K562 treated with DMSO at 1 percent for 12 hours (cell line): Measurements from ENCODE around the gene CHST14. TPM values are rescaled to one million over a fixed set of nuclear protein-coding genes. Genes with fewer than 3 reads are reported as not detected.

Source experiments
- total RNA-seq: library from RNA; unstranded; fragments of 300-600 nt; gene quantifications from 2 replicates; pipeline ENCODE4 v1.2.3, GENCODE V29; 2022; ENCODE audit not compliant: insufficient read depth

The CHST14 gene, protein sequence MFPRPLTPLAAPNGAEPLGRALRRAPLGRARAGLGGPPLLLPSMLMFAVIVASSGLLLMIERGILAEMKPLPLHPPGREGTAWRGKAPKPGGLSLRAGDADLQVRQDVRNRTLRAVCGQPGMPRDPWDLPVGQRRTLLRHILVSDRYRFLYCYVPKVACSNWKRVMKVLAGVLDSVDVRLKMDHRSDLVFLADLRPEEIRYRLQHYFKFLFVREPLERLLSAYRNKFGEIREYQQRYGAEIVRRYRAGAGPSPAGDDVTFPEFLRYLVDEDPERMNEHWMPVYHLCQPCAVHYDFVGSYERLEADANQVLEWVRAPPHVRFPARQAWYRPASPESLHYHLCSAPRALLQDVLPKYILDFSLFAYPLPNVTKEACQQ
- 10.8 and 15.0 TPM in 2 replicates for total RNA-seq

GRCh38 chr15:40470423-40471104 lies at the start of gene CHST14:
TSS of gene CHST14 (plus strand) at chr15:40470984. CDS start at chr15:40471214, 230 bp downstream.

DNA sequence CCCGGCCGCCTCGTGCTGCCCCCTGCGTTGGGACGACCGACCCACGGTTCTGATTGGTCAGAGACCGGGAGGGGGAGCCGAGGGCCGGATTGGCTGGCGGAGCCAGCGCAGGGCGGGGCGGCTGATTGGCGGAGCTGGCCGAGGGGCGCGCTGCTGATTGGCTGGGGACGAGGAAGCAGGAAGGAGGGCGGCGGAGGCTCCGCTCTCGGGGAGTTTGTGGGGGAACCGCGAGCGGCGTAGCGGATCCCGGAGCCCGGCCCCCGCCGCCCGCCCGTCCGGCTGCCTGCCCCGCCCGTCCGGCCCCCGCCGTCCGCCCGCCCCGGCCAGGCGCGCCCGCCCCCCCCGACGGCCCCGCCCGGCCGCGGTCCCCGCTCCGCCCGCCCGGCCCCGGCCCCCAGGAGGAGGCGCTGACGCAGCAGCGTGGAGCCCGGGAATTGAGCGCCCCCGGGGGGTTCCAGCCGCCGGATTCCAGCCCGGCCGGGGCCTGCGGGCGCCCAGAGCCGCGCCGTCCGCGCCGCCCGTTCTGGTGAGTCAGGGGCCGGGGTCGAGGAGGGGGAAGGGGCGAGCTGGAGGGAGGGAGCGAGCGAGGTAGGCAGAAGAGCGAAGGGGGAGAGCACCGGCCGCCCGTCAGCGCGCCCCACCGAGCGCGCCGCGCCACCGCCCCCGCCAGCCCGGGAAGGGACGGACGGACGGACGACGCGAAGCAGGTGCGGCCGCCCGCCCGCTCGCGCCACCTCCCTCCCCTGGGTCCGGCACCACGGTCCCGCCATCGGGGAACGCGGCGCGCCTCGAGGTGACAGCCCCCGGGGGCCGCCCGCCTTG lies 29.8 kb upstream of the CHST14 start, which contains the start of gene BAHD1:
BAHD1 (plus strand) TSS at position 211 of the 822 bp plus-strand sequence. CDS start 17,512 bp downstream, outside the sequence.

Other genes with a start within 250 kb of the CHST14 start
- 0.44 TPM in 1 of 2 replicates, not detected in the other for gene PAK6, start 231.9 kb upstream of the CHST14 start, total RNA-seq
- 1.2 TPM in 1 of 2 replicates, not detected in the other for gene ANKRD63, start 187.9 kb upstream of the CHST14 start, total RNA-seq
- 4.1 and 7.1 TPM in 2 replicates for gene PLCB2, start 163.0 kb upstream of the CHST14 start, total RNA-seq
- 14.7 and 22.7 TPM in 2 replicates for gene INAFM2, start 147.3 kb upstream of the CHST14 start, total RNA-seq
- gene CCDC9B, start 130.0 kb upstream of the CHST14 start, total RNA-seq: 0.32 and 0.83 TPM in 2 replicates
- gene PHGR1, start 120.0 kb upstream of the CHST14 start, total RNA-seq: not detected in 2 replicates
- gene DISP2, start 112.8 kb upstream of the CHST14 start, total RNA-seq: 0.06 TPM in 1 of 2 replicates, not detected in the other
- gene KNSTRN, start 88.3 kb upstream of the CHST14 start, total RNA-seq: 28.4 and 47.2 TPM in 2 replicates
- gene IVD, start 65.2 kb upstream of the CHST14 start, total RNA-seq: 3.2 and 3.3 TPM in 2 replicates
- 15.2 and 28.2 TPM in 2 replicates for gene BAHD1, start 30.0 kb upstream of the CHST14 start, total RNA-seq
- 22.0 and 29.8 TPM in 2 replicates for gene CCDC32, start 94.1 kb downstream of the CHST14 start, total RNA-seq
- 9.7 and 11.1 TPM in 2 replicates for gene RPUSD2, start 98.3 kb downstream of the CHST14 start, total RNA-seq
- 10.6 and 42.9 TPM in 2 replicates for gene KNL1, start 123.3 kb downstream of the CHST14 start, total RNA-seq
- gene RAD51, start 224.2 kb downstream of the CHST14 start, total RNA-seq: 35.0 and 55.7 TPM in 2 replicates